ENCODE results near the gene PCDHB5.
"Not testable (repeated sequence)": the region's sequence is repeated elsewhere in the genome, so short reads cannot be mapped to it uniquely, and the experiment has no call there.

The PCDHB5 gene

GRCh38 chr5:141155540-141156374, 20.8 kb downstream of the PCDHB5 start:
- no peak for DNase-seq

- DNase-seq, result not testable (repeated sequence)
These were observed 22.4 kb downstream of the PCDHB5 start for GRCh38 chr5:141157356-141157755.

GRCh38 chr5:141157901-141158300, 22.9 kb downstream of the PCDHB5 start:
- DNase-seq, result not testable (repeated sequence)

GRCh38 chr5:141172381-141173204, 37.6 kb downstream of the PCDHB5 start, which contains the start of gene PCDHB7:
PCDHB7 (plus strand) TSS chr5:141172644; CDS start chr5:141172836, 192 bp downstream.
- peak in 1 of 2 donors; percentile 30 for DNase-seq

DNA sequence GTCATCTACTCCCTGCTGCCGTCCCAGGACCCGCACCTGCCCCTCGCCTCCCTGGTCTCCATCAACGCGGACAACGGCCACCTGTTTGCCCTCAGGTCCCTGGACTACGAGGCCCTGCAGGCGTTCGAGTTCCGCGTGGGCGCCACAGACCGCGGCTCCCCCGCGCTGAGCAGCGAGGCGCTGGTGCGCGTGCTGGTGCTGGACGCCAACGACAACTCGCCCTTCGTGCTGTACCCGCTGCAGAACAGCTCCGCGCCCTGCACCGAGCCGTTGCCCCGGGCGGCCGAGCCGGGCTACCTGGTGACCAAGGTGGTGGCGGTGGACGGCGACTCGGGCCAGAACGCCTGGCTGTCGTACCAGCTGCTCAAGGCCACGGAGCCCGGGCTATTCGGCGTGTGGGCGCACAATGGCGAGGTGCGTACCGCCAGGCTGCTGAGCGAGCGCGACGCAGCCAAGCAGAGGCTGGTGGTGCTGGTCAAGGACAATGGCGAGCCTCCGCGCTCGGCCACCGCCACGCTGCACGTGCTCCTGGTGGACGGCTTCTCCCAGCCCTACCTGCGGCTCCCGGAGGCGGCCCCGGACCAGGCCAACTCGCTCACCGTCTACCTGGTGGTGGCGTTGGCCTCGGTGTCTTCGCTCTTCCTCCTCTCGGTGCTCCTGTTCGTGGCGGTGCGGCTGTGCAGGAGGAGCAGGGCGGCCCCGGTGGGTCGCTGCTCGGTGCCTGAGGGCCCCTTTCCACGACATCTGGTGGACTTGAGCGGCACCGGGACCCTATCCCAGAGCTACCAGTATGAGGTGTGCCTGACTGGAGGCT, 39.5 kb downstream of the PCDHB5 start:
- DNase-seq, result not testable (repeated sequence)

GRCh38 chr5:141175933-141176332, 40.9 kb downstream of the PCDHB5 start:
- no peak for DNase-seq

DNA sequence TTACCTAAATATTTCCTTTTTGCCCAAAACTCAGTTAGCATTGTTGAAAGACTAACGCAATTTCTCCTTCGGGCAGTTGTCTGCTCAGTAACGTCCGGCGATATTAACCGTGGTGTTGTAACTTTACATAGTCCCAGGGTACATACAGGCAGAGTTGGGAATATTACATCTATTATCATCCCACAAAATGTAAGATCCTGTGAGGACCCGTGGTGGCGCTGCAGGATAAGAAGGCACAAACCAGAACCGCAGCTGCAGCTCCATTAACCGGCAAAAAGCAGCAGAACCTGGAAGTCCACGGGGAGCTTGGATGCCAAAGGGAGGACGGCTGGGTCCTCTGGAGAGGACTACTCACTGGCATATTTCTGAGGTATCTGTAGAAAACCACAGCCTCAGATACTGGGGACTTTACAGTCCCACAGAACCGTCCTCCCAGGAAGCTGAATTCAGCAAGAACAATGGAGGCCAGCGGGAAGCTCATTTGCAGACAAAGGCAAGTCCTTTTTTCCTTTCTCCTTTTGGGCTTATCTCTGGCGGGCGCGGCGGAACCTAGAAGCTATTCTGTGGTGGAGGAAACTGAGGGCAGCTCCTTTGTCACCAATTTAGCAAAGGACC, 42.7 kb downstream of the PCDHB5 start, which contains the start of gene PCDHB8:
PCDHB8 (plus strand) TSS at position 214 of the 615 bp plus-strand sequence; CDS start at position 459, 245 bp downstream.
- DNase-seq, result not testable (repeated sequence)

DNA sequence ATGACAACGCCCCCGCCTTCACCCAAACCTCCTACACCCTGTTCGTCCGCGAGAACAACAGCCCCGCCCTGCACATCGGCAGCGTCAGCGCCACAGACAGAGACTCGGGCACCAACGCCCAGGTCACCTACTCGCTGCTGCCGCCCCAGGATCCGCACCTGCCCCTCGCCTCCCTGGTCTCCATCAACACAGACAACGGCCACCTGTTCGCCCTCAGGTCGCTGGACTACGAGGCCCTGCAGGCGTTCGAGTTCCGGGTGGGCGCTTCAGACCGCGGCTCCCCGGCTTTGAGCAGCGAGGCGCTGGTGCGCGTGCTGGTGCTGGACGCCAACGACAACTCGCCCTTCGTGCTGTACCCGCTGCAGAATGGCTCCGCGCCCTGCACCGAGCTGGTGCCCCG, 44.4 kb downstream of the PCDHB5 start:
- DNase-seq, result not testable (repeated sequence)

DNA sequence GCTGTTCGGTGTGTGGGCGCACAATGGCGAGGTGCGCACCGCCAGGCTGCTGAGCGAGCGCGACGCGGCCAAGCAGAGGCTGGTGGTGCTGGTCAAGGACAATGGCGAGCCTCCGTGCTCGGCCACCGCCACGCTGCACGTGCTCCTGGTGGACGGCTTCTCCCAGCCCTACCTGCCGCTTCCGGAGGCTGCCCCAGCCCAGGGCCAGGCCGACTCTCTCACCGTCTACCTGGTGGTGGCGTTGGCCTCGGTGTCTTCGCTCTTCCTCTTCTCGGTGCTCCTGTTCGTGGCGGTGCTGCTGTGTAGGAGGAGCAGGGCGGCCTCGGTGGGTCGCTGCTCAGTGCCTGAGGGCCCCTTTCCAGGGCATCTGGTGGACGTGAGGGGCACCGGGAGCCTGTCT, 44.9 kb downstream of the PCDHB5 start:
- not testable (repeated sequence) for DNase-seq

DNA sequence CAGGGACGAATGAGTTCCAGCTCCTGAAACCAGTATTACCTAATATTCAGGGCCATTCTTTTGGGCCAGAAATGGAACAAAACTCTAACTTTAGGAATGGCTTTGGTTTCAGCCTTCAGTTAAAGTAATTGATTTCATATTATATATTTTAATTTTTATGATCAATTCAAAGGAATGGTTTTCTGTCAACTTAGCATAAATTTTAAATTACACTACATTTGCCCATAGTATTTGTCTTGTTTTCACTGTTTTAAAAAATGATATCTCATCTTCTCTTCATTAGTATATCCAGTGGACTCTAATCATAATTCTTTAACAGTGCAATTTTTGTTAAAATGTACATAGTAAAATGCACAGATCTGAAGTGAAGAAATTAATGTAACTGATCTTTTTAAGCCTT, 45.3 kb downstream of the PCDHB5 start:
- no peak for DNase-seq

- DNase-seq, result no peak
These were observed 47.2 kb downstream of the PCDHB5 start, which contains the start of gene PCDHB16 for GRCh38 chr5:141182248-141182647. PCDHB16 (plus strand) TSS chr5:141182387; CDS start chr5:141182560, 173 bp downstream.

- not testable (repeated sequence) for DNase-seq
These were observed 49.3 kb downstream of the PCDHB5 start for GRCh38 chr5:141184117-141184855.

GRCh38 chr5:141186897-141187512, 52.0 kb downstream of the PCDHB5 start, which contains the start of gene PCDHB9:
PCDHB9 (plus strand) TSS chr5:141187161; CDS start chr5:141187319, 158 bp downstream.
- peak in 1 of 2 donors; percentile 39 for DNase-seq
